A673 (cell line): ENCODE results near the gene GNAZ.

Experiments used
- CTCF ChIP-seq: fragments of 300-800, 200-600 bp; sonication (generic); conservative IDR thresholded peaks from 2 replicates; pipeline ENCODE4 v1.5.1; 2017; ENCODE audit warnings: low read depth, mild to moderate bottlenecking, antibody characterized with exemption, low read length, moderate library complexity, mixed read lengths
- EZH2 ChIP-seq: fragments of 200-600 bp; sonication (generic); IDR thresholded peaks from 2 replicates; pipeline ENCODE4 v1.6.1; 2017; ENCODE audit warnings: borderline replicate concordance, low read depth, mild to moderate bottlenecking, mixed read lengths, antibody characterized with exemption, low read length; ENCODE audit not compliant: poor library complexity, severe bottlenecking

DNA sequence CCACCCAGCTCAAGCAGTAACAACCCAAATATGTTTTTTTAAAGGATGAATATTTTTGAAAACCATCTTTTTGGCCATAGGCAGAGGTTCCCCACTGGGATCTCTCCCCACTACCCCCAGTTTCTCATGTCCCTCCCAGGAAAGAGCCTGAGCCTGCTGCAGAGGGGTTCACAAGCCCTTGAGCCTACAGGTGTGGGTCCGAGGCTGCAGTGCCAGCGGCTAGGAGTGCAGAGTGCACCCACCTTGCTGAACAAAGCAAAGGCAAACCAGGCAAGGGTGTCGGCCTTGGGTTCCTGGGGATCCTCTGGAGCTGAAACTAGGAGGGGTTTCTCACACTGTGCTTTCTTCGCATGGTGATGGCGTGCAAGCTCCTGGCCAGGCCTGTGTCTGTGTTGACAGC, 35.0 kb downstream of the GNAZ start:
- TF ChIP-seq CTCF, result no peak
- no peak for TF ChIP-seq EZH2
